HG02885 (cell line): ENCODE measurements around the gene RPP30.
"Not testable (repeated sequence)": the region's sequence is repeated elsewhere in the genome, so short reads cannot be mapped to it uniquely, and the experiment has no call there.

Experiments
- ATAC-seq: cut with Tn5 transposase; IDR thresholded peaks from one replicate; pipeline ENCODE4 v1.9.1; 2021; ENCODE audit warnings: mild to moderate bottlenecking; ENCODE audit not compliant: unreplicated experiment, poor library complexity

The RPP30 gene

GRCh38 chr10:90937645-90938258, 66.0 kb downstream of the RPP30 start:
- no peak for ATAC-seq

GRCh38 chr10:90939116-90939515, 67.3 kb downstream of the RPP30 start:
- no peak for ATAC-seq

- ATAC-seq = no peak
Measured at GRCh38 chr10:90939648-90940047, 67.9 kb downstream of the RPP30 start.

- not testable (repeated sequence) for ATAC-seq
Measured at GRCh38 chr10:90942980-90943379, 71.2 kb downstream of the RPP30 start.

- no peak for ATAC-seq
Measured at GRCh38 chr10:90944749-90945148, 73.0 kb downstream of the RPP30 start.

- ATAC-seq = no peak
Measured at GRCh38 chr10:90945491-90946070, 73.8 kb downstream of the RPP30 start.

GRCh38 chr10:90947030-90947960, 75.5 kb downstream of the RPP30 start:
- ATAC-seq = peak; percentile 81
